HCT116 (cell line): ENCODE results near the gene KNDC1. TPM values are rescaled to one million over a fixed set of nuclear protein-coding genes. Genes with fewer than 3 reads are reported as not detected.

Experiments used
- ATAC-seq: fragments of 200-7000 bp; cut with Tn5 transposase; 2 replicates; pipeline ENCODE4 v1.9.1; 2020; ENCODE audit warnings: mild to moderate bottlenecking, moderate library complexity
- BruUV-seq: library from RNA; stranded (reverse); fragments of 400-500 nt; replicated peaks from 2 replicates; lab custom pipeline; 2021; lab: Mats Ljungman, UMichigan
- CTCF ChIA-PET: fragments of 300-600 bp; sonication (Branson Sonifier 250); formaldehyde crosslinking; loops from one replicate; lab custom pipeline; 2021; ENCODE audit warnings: antibody characterized with exemption; lab: Charles Lee
- POLR2A ChIA-PET: fragments of 300-600, 350-600 bp; sonication (Branson Sonifier 250); formaldehyde crosslinking; loops from one replicate; lab custom pipeline; 2021; ENCODE audit warnings: antibody characterized with exemption; lab: Charles Lee
- RAD21 ChIA-PET, 2 experiments: fragments of 300-600 bp; sonication (Branson Sonifier 250); formaldehyde crosslinking; loops; one replicate each; lab custom pipeline; 2023; ENCODE audit warnings: low total read pairs in 2 of 2; ENCODE audit not compliant: uncharacterized antibody in 2 of 2, unreplicated experiment in 2 of 2, low non-redundant PET in 1 of 2; lab: Charles Lee
- DNase-seq: peaks from one replicate; pipeline ENCODE4 v3.0.0-alpha.2; 2010; ENCODE audit warnings: low read depth, low spot score
- H2AFZ ChIP-seq: fragments of 200-600 bp; shearing (Covaris generic), sonication (generic); 2 replicates; pipeline ENCODE4 v1.6.1; 2017; ENCODE audit warnings: low read depth, mixed run types, mixed read lengths, antibody characterized with exemption, low read length; ENCODE audit not compliant: poor library complexity, severe bottlenecking
- H3K27ac ChIP-seq: 2 replicates; pipeline ENCODE4 v1.5.1; 2012; ENCODE audit warnings: low read depth, low read length
- H3K27me3 ChIP-seq: fragments of 200-600 bp; sonication (generic); 2 replicates; pipeline ENCODE4 v1.6.1; 2016; ENCODE audit warnings: mixed run types, low read length, mixed read lengths; ENCODE audit not compliant: insufficient read depth
- H3K36me3 ChIP-seq, 2 experiments: fragments of 200-500 bp in 1 of 2; fragments of 200-600 bp in 1 of 2; sonication (Bioruptor generic) in 1 of 2; sonication (generic) in 1 of 2; 2 replicates each; pipeline versions ENCODE4 v1.5.1 to v1.6.1; 2014 to 2016; ENCODE audit warnings: low read length in 2 of 2, inconsistent platforms in 1 of 2, mixed read lengths in 1 of 2, mixed run types in 1 of 2; ENCODE audit not compliant: insufficient read depth in 2 of 2, control insufficient read depth in 1 of 2
- H3K4me1 ChIP-seq, 2 experiments: fragments of 200-600 bp in 1 of 2; sonication (generic) in 1 of 2; 2 replicates each; pipeline versions ENCODE4 v1.5.1 to v1.6.1; 2012 to 2017; ENCODE audit warnings: low read length in 2 of 2, inconsistent platforms in 1 of 2, mild to moderate bottlenecking in 1 of 2, mixed read lengths in 1 of 2, mixed run types in 1 of 2, moderate library complexity in 1 of 2; ENCODE audit not compliant: insufficient read depth in 2 of 2, control insufficient read depth in 1 of 2
- H3K4me2 ChIP-seq: fragments of 200-600 bp; sonication (generic); 2 replicates; pipeline ENCODE4 v1.6.1; 2017; ENCODE audit warnings: mixed run types, low read length, mixed read lengths
- H3K4me3 ChIP-seq, 2 experiments: fragments of 200-600 bp in 1 of 2; sonication (generic) in 1 of 2; replicated peaks in 1 of 2; 2 replicates each; pipeline ENCODE4 v1.5.1; 2011 to 2016; ENCODE audit warnings: low read length in 2 of 2, control low read depth in 1 of 2, low read depth in 1 of 2, mild to moderate bottlenecking in 1 of 2, mixed read lengths in 1 of 2, mixed run types in 1 of 2
- H3K79me2 ChIP-seq: fragments of 200-600 bp; sonication (generic); 2 replicates; pipeline ENCODE4 v1.6.1; 2017; ENCODE audit warnings: mild to moderate bottlenecking, mixed run types, low read length, moderate library complexity, mixed read lengths; ENCODE audit not compliant: insufficient read depth
- H3K9ac ChIP-seq: fragments of 200-600 bp; sonication (generic); 2 replicates; pipeline ENCODE4 v1.6.1; 2016; ENCODE audit warnings: low read length, mixed read lengths
- H3K9me2 ChIP-seq: fragments of 200-600 bp; sonication (generic), shearing (Covaris generic); 2 replicates; pipeline ENCODE4 v1.6.1; 2017; ENCODE audit warnings: mixed run types, mild to moderate bottlenecking, moderate library complexity; ENCODE audit not compliant: insufficient read depth
- H3K9me3 ChIP-seq, 2 experiments: fragments of 200-500 bp in 1 of 2; fragments of 200-600 bp in 1 of 2; sonication (Bioruptor generic) in 1 of 2; sonication (generic) in 1 of 2; 2 replicates each; pipeline ENCODE4 v1.6.1; 2014 to 2017; ENCODE audit warnings: low read length in 2 of 2, mixed read lengths in 2 of 2, inconsistent platforms in 1 of 2, low read depth in 1 of 2, mild to moderate bottlenecking in 1 of 2, mixed run types in 1 of 2, moderate library complexity in 1 of 2; ENCODE audit not compliant: control insufficient read depth in 1 of 2, insufficient read depth in 1 of 2
- H4K20me1 ChIP-seq: fragments of 200-600 bp; sonication (generic), shearing (Covaris generic); 2 replicates; pipeline ENCODE4 v1.6.1; 2017; ENCODE audit warnings: mixed run types, mild to moderate bottlenecking, moderate library complexity; ENCODE audit not compliant: insufficient read depth
- CBX3 ChIP-seq: IDR thresholded peaks from 2 replicates; pipeline ENCODE4 v1.6.1; 2012; ENCODE audit warnings: low read depth
- CEBPB ChIP-seq: IDR thresholded peaks from 2 replicates; pipeline ENCODE4 v1.6.1; 2012; ENCODE audit warnings: low read depth
- EGR1 ChIP-seq: IDR thresholded peaks from 2 replicates; pipeline ENCODE4 v1.6.1; 2012; ENCODE audit warnings: low read depth
- ELF1 ChIP-seq: IDR thresholded peaks from 2 replicates; pipeline ENCODE4 v1.6.1; 2012; ENCODE audit warnings: low read depth, borderline replicate concordance
- EZH2 ChIP-seq: fragments of 200-600 bp; sonication (generic); IDR thresholded peaks from 2 replicates; pipeline ENCODE4 v1.6.1; 2017; ENCODE audit warnings: antibody characterized with exemption, mixed run types
- FOSL1 ChIP-seq: IDR thresholded peaks from 2 replicates; pipeline ENCODE4 v1.6.1; 2012; ENCODE audit warnings: low read depth
- JUND ChIP-seq: IDR thresholded peaks from 2 replicates; pipeline ENCODE4 v1.6.1; 2012
- POLR2A ChIP-seq: IDR thresholded peaks from 2 replicates; pipeline ENCODE4 v1.7.0; 2011; ENCODE audit warnings: borderline replicate concordance; ENCODE audit not compliant: insufficient read depth, insufficient read length; ENCODE audit errors: extremely low read depth
- POLR2AphosphoS5 ChIP-seq: IDR thresholded peaks from 2 replicates; pipeline ENCODE4 v1.6.1; 2011; ENCODE audit warnings: mild to moderate bottlenecking, low read depth, low read length, moderate library complexity
- SIN3A ChIP-seq: IDR thresholded peaks from 2 replicates; pipeline ENCODE4 v1.6.1; 2012; ENCODE audit warnings: low read depth
- SP1 ChIP-seq: IDR thresholded peaks from 2 replicates; pipeline ENCODE4 v1.6.1; 2012; ENCODE audit warnings: low read depth
- SRF ChIP-seq: IDR thresholded peaks from 2 replicates; pipeline ENCODE4 v1.6.1; 2012; ENCODE audit warnings: low read depth
- YY1 ChIP-seq: IDR thresholded peaks from 2 replicates; pipeline ENCODE4 v1.6.1; 2011; ENCODE audit warnings: low read length, low read depth, moderate library complexity, mild to moderate bottlenecking; ENCODE audit not compliant: insufficient replicate concordance; ENCODE audit errors: extremely low read depth
- ZFX ChIP-seq: fragments of 450-650 bp; IDR thresholded peaks from 2 replicates; pipeline ENCODE4 v1.6.1; 2017
- ZNF274 ChIP-seq: fragments of 200-500 bp; sonication (Bioruptor generic); IDR thresholded peaks from 2 replicates; pipeline ENCODE4 v1.6.1; 2014; ENCODE audit warnings: mild to moderate bottlenecking, low read depth, low read length, inconsistent platforms
- intact Hi-C: fragments of 100-400 bp; cut with micrococcal nuclease; formaldehyde crosslinking; loops from 2 replicates; pipeline ENCODE4 v1.10.0; 2022
- total RNA-seq: library from RNA; stranded (reverse); gene quantifications from one replicate; pipeline ENCODE4 v1.2.1, GENCODE V29; 2021; ENCODE audit not compliant: unreplicated experiment
- TF ChIP-seq, protein P1 (sequence below): IDR thresholded peaks from 2 replicates; pipeline ENCODE4 v1.6.1; 2012
- TF ChIP-seq, protein P2 (sequence below), 3 experiments: fragments of 200-600 bp in 1 of 3; sonication (generic) in 1 of 3; IDR thresholded peaks in 2 of 3; conservative IDR thresholded peaks in 1 of 3; 2 replicates each; pipeline ENCODE4 v1.5.1; 2012 to 2017; ENCODE audit warnings: low read depth in 2 of 3, low read length in 2 of 3, antibody characterized with exemption in 1 of 3, borderline replicate concordance in 1 of 3, control low read depth in 1 of 3, mild to moderate bottlenecking in 1 of 3, mixed read lengths in 1 of 3, mixed run types in 1 of 3, moderate library complexity in 1 of 3; ENCODE audit not compliant: insufficient read depth in 1 of 3

The KNDC1 gene
- total RNA-seq, 1 experiment from 2014 or later = 3.6 TPM

GRCh38 chr10:133271521-133272300, 111.7 kb downstream of the KNDC1 start:
- no peaks in the 10 kb centered on the region for H3K27me3 ChIP-seq
- no peak overlapping the region for H3K4me3 ChIP-seq
- ATAC-seq (no peak), DNase-seq (no peak)
- no peak overlapping the region for H2AFZ ChIP-seq
- ChIA-PET CTCF (no interaction called here), RAD21 (no interaction called here), POLR2A (no interaction called here)
- no peaks in the 10 kb centered on the region for H3K9me2 ChIP-seq
- H3K36me3 ChIP-seq = no peaks in the 10 kb centered on the region
- intact Hi-C loops = no loop called here
- no peaks in the 10 kb centered on the region for H3K4me1 ChIP-seq
- H3K9me3 ChIP-seq = no peaks in the 10 kb centered on the region
- BruUV-seq = no TSS peak
- H4K20me1 ChIP-seq = no peaks in the 10 kb centered on the region
- H3K27ac ChIP-seq = no peak overlapping the region
- no peak overlapping the region for H3K4me2 ChIP-seq
- TF ChIP-seq SP1 (no peak), POLR2A (no peak), FOSL1 (no peak), POLR2AphosphoS5 (no peak), CBX3 (no peak), JUND (no peak), SIN3A (no peak), ZNF274 (no peak), YY1 (no peak)
- TF ChIP-seq, protein P1, sequence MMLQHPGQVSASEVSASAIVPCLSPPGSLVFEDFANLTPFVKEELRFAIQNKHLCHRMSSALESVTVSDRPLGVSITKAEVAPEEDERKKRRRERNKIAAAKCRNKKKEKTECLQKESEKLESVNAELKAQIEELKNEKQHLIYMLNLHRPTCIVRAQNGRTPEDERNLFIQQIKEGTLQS = no peak
- no peaks in the 10 kb centered on the region for H3K79me2 ChIP-seq
- no peak overlapping the region for H3K9ac ChIP-seq

DNA sequence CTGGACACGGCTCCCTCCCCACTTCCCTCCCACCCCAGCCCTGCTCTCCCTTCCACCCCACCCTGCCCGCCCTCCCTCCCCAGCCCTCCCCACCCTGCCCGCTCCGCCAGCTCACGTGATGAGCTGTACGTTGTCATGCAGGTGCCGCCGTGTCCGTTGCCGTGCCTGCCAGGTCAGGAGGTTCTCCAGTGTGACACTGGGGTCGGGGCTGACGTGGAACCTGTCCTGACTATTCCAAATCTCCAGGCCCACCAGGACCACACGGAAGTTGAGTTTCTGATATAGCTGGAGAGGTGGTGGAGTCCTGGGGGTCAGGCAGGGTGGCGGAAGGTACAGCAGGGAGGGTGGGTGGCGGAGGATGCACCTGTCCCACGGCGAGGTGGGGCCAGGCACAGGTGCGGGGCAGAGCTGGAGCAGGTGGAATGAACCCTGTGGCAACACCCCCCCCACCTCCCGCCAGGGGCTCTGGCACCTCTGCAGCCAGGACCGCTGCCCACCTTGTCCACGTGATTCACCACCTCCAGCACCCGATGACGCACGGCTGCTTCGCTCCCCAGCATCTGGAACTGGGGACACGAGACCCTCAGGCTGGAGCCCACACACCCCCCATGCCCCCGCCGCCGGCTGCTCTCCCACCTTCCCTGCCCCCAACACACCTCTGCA, 112.4 kb downstream of the KNDC1 start:
- POLR2A ChIA-PET = no interaction called here
- no peaks in the 10 kb centered on the region for H3K9me2 ChIP-seq
- H3K27me3 ChIP-seq = no peaks in the 10 kb centered on the region
- intact Hi-C loops = no loop called here
- no peak overlapping the region for H3K4me3 ChIP-seq
- H3K4me1 ChIP-seq = no peaks in the 10 kb centered on the region
- H4K20me1 ChIP-seq = no peaks in the 10 kb centered on the region
- ATAC-seq = no peak
- no peak for DNase-seq
- no peak overlapping the region for H3K9ac ChIP-seq
- no peak overlapping the region for H3K27ac ChIP-seq
- no peaks in the 10 kb centered on the region for H3K36me3 ChIP-seq
- CTCF ChIA-PET = no interaction called here
- no peaks in the 10 kb centered on the region for H3K9me3 ChIP-seq
- H3K4me2 ChIP-seq = no peak overlapping the region
- no peaks in the 10 kb centered on the region for H3K79me2 ChIP-seq
- H2AFZ ChIP-seq = no peak overlapping the region
- no TSS peak for BruUV-seq
- RAD21 ChIA-PET = no interaction called here
- TF ChIP-seq EZH2 = no peak
- no peak for TF ChIP-seq YY1
- TF ChIP-seq SP1 = no peak
- no peak for TF ChIP-seq EGR1
- TF ChIP-seq SIN3A = no peak
- TF ChIP-seq ZFX = no peak
- TF ChIP-seq ZNF274 = no peak
- no peak for TF ChIP-seq CBX3
- TF ChIP-seq CEBPB = no peak
- TF ChIP-seq, protein P2, sequence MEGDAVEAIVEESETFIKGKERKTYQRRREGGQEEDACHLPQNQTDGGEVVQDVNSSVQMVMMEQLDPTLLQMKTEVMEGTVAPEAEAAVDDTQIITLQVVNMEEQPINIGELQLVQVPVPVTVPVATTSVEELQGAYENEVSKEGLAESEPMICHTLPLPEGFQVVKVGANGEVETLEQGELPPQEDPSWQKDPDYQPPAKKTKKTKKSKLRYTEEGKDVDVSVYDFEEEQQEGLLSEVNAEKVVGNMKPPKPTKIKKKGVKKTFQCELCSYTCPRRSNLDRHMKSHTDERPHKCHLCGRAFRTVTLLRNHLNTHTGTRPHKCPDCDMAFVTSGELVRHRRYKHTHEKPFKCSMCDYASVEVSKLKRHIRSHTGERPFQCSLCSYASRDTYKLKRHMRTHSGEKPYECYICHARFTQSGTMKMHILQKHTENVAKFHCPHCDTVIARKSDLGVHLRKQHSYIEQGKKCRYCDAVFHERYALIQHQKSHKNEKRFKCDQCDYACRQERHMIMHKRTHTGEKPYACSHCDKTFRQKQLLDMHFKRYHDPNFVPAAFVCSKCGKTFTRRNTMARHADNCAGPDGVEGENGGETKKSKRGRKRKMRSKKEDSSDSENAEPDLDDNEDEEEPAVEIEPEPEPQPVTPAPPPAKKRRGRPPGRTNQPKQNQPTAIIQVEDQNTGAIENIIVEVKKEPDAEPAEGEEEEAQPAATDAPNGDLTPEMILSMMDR (IDR thresholded peaks at IDR 0.05 in 2 of 3, conservative IDR thresholded peaks at IDR 0.05 in 1 of 3; ENCODE audit: borderline replicate concordance in 1 of 3, insufficient read depth in 1 of 3, low read depth in 2 of 3, low read length in 2 of 3) = no peak
- TF ChIP-seq ELF1 = no peak
- TF ChIP-seq SRF = no peak
- no peak for TF ChIP-seq FOSL1
